ENCODE measurements around the gene MYCN. TPM values are rescaled to one million over a fixed set of nuclear protein-coding genes. Genes with fewer than 3 reads are reported as not detected.

The MYCN gene
- total and polyA plus RNA-seq, 2 of the 8 experiments (the other 6 are each of a cell fraction or from before 2014, with no cell fraction given) = 87.8 to 137 TPM

DNA sequence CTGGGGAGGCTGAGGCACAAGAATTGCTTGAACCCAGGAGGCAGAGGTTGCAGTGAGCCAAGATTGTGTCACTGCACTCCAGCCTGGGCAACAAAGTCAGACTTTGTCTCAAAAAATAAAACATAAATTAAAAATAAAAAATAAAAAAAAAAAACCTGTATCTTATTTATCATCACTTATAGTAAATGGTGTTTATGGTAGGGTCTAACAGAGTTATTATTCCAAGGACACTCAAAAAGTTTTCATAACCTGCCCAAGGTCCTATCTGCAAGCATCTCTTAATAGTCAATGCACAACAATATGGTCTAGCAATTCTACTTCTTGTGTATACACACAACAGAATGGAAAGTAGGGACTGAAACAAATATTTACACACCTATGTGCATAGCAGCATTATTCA is 47.3 kb upstream of the MYCN start:
- H4K20me1 ChIP-seq (replicated peaks in 1 of 2; ENCODE audit: control insufficient read depth in 1 of 2, insufficient read depth in 2 of 2, low read length in 2 of 2) = no peaks in the 10 kb centered on the region
- CTCF ChIA-PET (ENCODE audit: partially characterized antibody) = interaction anchor here (0.6 to 1.8 kb wide), 3 partner anchors 9 to 343 kb away, joined by 3 to 4 read pairs (median 4); no protein-coding TSS in a partner anchor
- no peak overlapping the region for H2BK20ac ChIP-seq (ENCODE audit: low read length)
- TF ChIP-seq POLR2AphosphoS5 (IDR thresholded peaks at IDR 0.05; ENCODE audit: low read depth, low read length) (no peak), EZH2 (IDR thresholded peaks at IDR 0.05; ENCODE audit: low read depth, low read length, severe bottlenecking) (no peak), SIN3A (conservative IDR thresholded peaks at IDR 0.05 in 1 of 2, IDR thresholded peaks at IDR 0.05 in 1 of 2; ENCODE audit: low read depth in 1 of 2, low read length in 2 of 2) (no peak), POLR2A (IDR thresholded peaks at IDR 0.05; ENCODE audit: control extremely low read depth in 1 of 2, low read depth in 2 of 2, low read length in 2 of 2) (no peak), CTBP2 (IDR thresholded peaks at IDR 0.05; ENCODE audit: borderline replicate concordance, insufficient read depth, insufficient read length, low read length) (no peak), GTF2F1 (IDR thresholded peaks at IDR 0.05; ENCODE audit: borderline replicate concordance, low read depth, low read length) (no peak), RBBP5 (IDR thresholded peaks at IDR 0.05; ENCODE audit: borderline replicate concordance, low read depth, low read length) (no peak), NANOG (IDR thresholded peaks at IDR 0.05; ENCODE audit: insufficient read depth, low read depth, low read length, poor library complexity, severe bottlenecking) (no peak), POU5F1 (IDR thresholded peaks at IDR 0.05; ENCODE audit: low read depth, low read length) (no peak), ZNF274 (IDR thresholded peaks at IDR 0.05; ENCODE audit: borderline replicate concordance, extremely low read depth, low read length) (no peak), TEAD4 (IDR thresholded peaks at IDR 0.05; ENCODE audit: low read depth, low read length) (no peak), PHF8 (conservative IDR thresholded peaks at IDR 0.05; ENCODE audit: low read depth, low read length) (no peak), MAX (IDR thresholded peaks at IDR 0.05) (no peak)
- TF ChIP-seq, protein P1, sequence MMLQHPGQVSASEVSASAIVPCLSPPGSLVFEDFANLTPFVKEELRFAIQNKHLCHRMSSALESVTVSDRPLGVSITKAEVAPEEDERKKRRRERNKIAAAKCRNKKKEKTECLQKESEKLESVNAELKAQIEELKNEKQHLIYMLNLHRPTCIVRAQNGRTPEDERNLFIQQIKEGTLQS (IDR thresholded peaks at IDR 0.05; ENCODE audit: insufficient read depth, low read depth, low read length) = no peak

More for the DNA sequence above, 47.3 kb upstream of the MYCN start:
- Histone ChIP-seq H3K23ac (ENCODE audit: insufficient read length) (no peak overlapping the region), H3K9me3 (ENCODE audit: insufficient read depth in 2 of 2, low read depth in 1 of 2, low read length in 1 of 2) (0 out of 4 replicates have a peak, but pooled peaks cover 0 to 1% of the 10 kb centered on the region in 2 experiments), H3K79me2 (ENCODE audit: control insufficient read depth in 1 of 2, insufficient read depth in 2 of 2, low read length in 2 of 2) (no peaks in the 10 kb centered on the region), H2BK15ac (ENCODE audit: low read length) (no peak overlapping the region), H3K4me3 (ENCODE audit: extremely low read depth in 1 of 4, insufficient read depth in 2 of 4, low read depth in 3 of 4, low read length in 4 of 4) (no peak overlapping the region), H3K4ac (replicated peaks; ENCODE audit: insufficient read length, low read depth, low read length) (no peak overlapping the region), H3K56ac (replicated peaks; ENCODE audit: insufficient read length, low read depth, low read length) (no peak overlapping the region), H3K23me2 (ENCODE audit: low read depth, low read length) (no peaks in the 10 kb centered on the region; the same call in 1 of the 2 replicates), H3K79me1 (ENCODE audit: low read depth, low read length) (no peaks in the 10 kb centered on the region), H2AK5ac (ENCODE audit: low read depth, low read length) (no peak overlapping the region), H4K8ac (ENCODE audit: extremely low read depth, insufficient read depth, low read length) (no peak overlapping the region), H3K4me1 (replicated peaks in 1 of 4; ENCODE audit: control insufficient read depth in 3 of 4, insufficient read depth in 4 of 4, low read length in 3 of 4) (peaks cover 7 to 34% (median 27%) of the 10 kb centered on the region in 4 experiments), H2BK12ac (ENCODE audit: low read depth, low read length) (no peak overlapping the region), H3K27ac (ENCODE audit: low read depth, low read length) (no peak overlapping the region), H3K27me3 (replicated peaks in 1 of 4; ENCODE audit: control insufficient read depth in 3 of 4, extremely low read depth in 1 of 4, insufficient read depth in 3 of 4, low read length in 3 of 4) (no peaks in the 10 kb centered on the region; a peak in 1 of 7 replicates), H3K9ac (replicated peaks in 1 of 4; ENCODE audit: extremely low read depth in 1 of 4, low read depth in 3 of 4, low read length in 3 of 4) (no peak overlapping the region), H4K5ac (ENCODE audit: insufficient read length, low read depth, low read length) (no peak overlapping the region), H3K18ac (ENCODE audit: extremely low read depth, low read length) (no peak overlapping the region), H2BK120ac (replicated peaks; ENCODE audit: low read depth, low read length) (no peak overlapping the region), H3K14ac (ENCODE audit: insufficient read length) (no peak overlapping the region), H2BK5ac (ENCODE audit: low read depth, low read length) (no peak overlapping the region), H2AFZ (ENCODE audit: low read length) (no peak overlapping the region), H4K91ac (replicated peaks; ENCODE audit: insufficient read length, low read length) (no peak overlapping the region), H3K4me2 (ENCODE audit: insufficient read depth in 1 of 2, low read depth in 2 of 2, low read length in 2 of 2) (no peak overlapping the region), H3K36me3 (ENCODE audit: control insufficient read depth in 2 of 4, insufficient read depth in 4 of 4, low read length in 3 of 4) (no peaks in the 10 kb centered on the region)
- FAIRE-seq (no peak), DNase-seq (ENCODE audit: low read depth in 1 of 2, low spot score in 2 of 2) (no peak)
- POLR2A ChIA-PET (ENCODE audit: partially characterized antibody) = no interaction called here
